NCI-H1048 (cell line): ENCODE results near the gene DEFB128.
"Not testable (repeated sequence)": the region's sequence is repeated elsewhere in the genome, so short reads cannot be mapped to it uniquely, and the experiment has no call there.

Source experiments
- DNase-seq: peaks from one replicate; lab custom pipeline; 2025; lab: John Stamatoyannopoulos, UW

The DEFB128 gene

GRCh38 chr20:189611-190010 lies at the start of gene DEFB128:
TSS of gene DEFB128 (minus strand) at chr20:189711. CDS start at chr20:189623, 88 bp downstream.
- no peak for DNase-seq

GRCh38 chr20:237929-238328 lies 48.4 kb upstream of the DEFB128 start:
- DNase-seq = no peak

GRCh38 chr20:237489-237888 lies 48.0 kb upstream of the DEFB128 start:
- no peak for DNase-seq

GRCh38 chr20:235891-236290 lies 46.4 kb upstream of the DEFB128 start:
- DNase-seq = no peak

- no peak for DNase-seq
Measured at GRCh38 chr20:227439-228105, 38.1 kb upstream of the DEFB128 start.

GRCh38 chr20:226958-227357 lies 37.4 kb upstream of the DEFB128 start, which contains the start of gene DEFB129:
TSS of gene DEFB129 (plus strand) at chr20:227258. CDS start at chr20:227289, 31 bp downstream.
- DNase-seq = no peak

- not testable (repeated sequence) for DNase-seq
Measured at GRCh38 chr20:225879-226278, 36.4 kb upstream of the DEFB128 start.

GRCh38 chr20:221258-221830 lies 31.8 kb upstream of the DEFB128 start:
- no peak for DNase-seq

- DNase-seq = no peak
Measured at GRCh38 chr20:219290-220115, 30.0 kb upstream of the DEFB128 start.

- no peak for DNase-seq
Measured at GRCh38 chr20:217266-217665, 27.8 kb upstream of the DEFB128 start.

- DNase-seq = no peak
Measured at GRCh38 chr20:215796-216195, 26.3 kb upstream of the DEFB128 start.

GRCh38 chr20:214383-214782 lies 24.9 kb upstream of the DEFB128 start:
- no peak for DNase-seq

GRCh38 chr20:210809-211502 lies 21.4 kb upstream of the DEFB128 start:
- DNase-seq = no peak

GRCh38 chr20:208942-209566 lies 19.5 kb upstream of the DEFB128 start:
- no peak for DNase-seq

GRCh38 chr20:203630-204029 lies 14.1 kb upstream of the DEFB128 start:
- DNase-seq = not testable (repeated sequence)

GRCh38 chr20:199996-200395 lies 10.5 kb upstream of the DEFB128 start:
- DNase-seq = no peak

GRCh38 chr20:198225-198624 lies 8.7 kb upstream of the DEFB128 start:
- DNase-seq = no peak

- no peak for DNase-seq
Measured at GRCh38 chr20:187733-188132, 1.8 kb downstream of the DEFB128 start.

- DNase-seq = no peak
Measured at GRCh38 chr20:184288-184687, 5.2 kb downstream of the DEFB128 start.

- no peak for DNase-seq
Measured at GRCh38 chr20:168876-169275, 20.6 kb downstream of the DEFB128 start.

GRCh38 chr20:164618-165017 lies 24.9 kb downstream of the DEFB128 start:
- DNase-seq = no peak

GRCh38 chr20:157154-157553 lies 32.4 kb downstream of the DEFB128 start, which contains the start of gene DEFB127:
TSS of gene DEFB127 (plus strand) at chr20:157454. CDS start at chr20:157545, 91 bp downstream.
- no peak for DNase-seq
